HL-60/S4 (cell line): ENCODE results near the gene SAMD10.

Experiments
- in situ Hi-C: fragments of 300-500 bp; cut with MboI; formaldehyde crosslinking; loops from 2 replicates; pipeline ENCODE4 v1.14.3; 2022; ENCODE audit warnings: low sequenced_read_pairs

SAMD10 gene

GRCh38 chr20:63957690-63958441 is 21.6 kb downstream of the SAMD10 start:
- in situ Hi-C loops, result no loop called here

DNA sequence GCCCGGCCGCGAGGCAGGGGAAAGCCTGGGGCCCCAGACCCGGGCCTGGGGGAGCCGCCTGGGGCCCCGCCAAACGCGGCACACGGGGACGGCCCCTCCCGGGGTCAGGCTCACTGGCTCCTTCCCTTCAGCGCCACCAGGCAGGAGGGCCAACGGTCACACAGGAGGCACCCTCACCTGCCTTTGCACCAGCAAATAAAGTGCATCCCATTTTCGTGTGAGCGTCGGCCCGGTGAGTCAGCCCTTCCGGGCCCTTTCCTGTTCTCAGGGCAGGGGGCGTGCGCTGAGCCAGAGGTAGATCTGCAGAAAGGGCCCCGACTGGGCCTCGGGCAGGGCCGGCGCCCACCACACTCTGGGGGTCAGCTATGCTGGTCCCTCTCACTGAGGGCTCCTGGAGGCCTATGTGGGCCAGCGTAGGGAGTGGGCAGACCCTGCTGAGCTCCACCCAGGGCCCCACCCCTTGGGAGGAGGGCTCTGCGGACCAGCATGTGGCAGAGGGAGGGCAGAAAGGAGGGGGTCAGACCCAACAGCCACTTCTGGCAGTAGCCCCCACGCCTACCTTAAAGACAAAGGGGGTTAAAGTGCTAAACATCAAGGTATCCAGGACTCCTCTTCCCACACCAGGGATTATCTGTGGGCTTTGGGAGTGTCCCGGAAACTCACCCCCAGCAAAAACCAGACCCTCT is 22.3 kb downstream of the SAMD10 start:
- in situ Hi-C loops, result no loop called here

GRCh38 chr20:63956664-63957003 is 22.8 kb downstream of the SAMD10 start:
- in situ Hi-C loops, result no loop called here

DNA sequence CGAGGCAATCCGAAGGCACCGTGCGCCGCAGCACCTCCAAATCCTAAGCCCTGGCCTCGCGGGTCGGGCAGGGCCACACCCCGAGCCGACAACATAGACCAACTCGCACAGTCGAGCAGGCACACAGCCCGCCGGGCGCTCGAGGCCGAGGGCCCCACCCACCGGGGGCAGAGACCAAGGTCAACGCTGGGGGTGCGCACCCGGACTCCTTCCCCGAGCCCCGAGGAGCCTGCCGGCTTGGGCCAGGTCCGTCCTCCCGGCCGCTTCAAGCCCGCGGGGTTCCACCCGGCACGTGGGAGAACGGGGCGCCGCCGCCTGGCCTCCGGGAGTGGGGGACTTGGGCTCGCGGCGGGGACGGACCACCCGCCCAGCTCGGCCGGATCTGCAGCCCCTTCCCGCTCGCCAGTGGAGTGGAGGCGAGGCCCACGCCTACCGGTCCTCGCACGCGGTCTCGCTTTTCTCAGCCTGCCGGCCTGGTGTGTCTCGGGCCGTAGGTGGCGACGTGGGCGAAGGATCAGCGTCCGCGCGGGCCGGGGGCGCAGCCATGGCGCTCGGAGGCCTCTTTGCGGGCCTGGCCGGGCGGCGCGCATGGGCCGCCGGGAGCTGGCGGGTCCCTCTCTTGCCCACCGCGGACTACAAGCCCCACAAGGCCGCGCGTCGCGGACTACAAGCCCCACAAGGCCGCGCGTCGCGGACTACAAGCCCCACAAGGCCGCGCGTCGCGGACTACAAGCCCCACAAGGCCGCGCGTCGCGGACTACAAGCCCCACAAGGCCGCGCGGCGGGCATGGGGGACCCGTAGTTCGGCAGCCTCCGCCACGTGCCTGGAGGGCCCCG is 23.4 kb downstream of the SAMD10 start, which contains the start of gene UCKL1:
Gene UCKL1, minus strand, starts transcription at position 590 of the 837 bp plus-strand sequence. Its CDS starts 44 bp downstream, at position 546.
- in situ Hi-C loops, result no loop called here

- in situ Hi-C loops, result no loop called here
Measured at GRCh38 chr20:63955281-63955826, 24.1 kb downstream of the SAMD10 start.

- in situ Hi-C loops, result no loop called here
Measured at GRCh38 chr20:63953764-63954429, 25.5 kb downstream of the SAMD10 start.

DNA sequence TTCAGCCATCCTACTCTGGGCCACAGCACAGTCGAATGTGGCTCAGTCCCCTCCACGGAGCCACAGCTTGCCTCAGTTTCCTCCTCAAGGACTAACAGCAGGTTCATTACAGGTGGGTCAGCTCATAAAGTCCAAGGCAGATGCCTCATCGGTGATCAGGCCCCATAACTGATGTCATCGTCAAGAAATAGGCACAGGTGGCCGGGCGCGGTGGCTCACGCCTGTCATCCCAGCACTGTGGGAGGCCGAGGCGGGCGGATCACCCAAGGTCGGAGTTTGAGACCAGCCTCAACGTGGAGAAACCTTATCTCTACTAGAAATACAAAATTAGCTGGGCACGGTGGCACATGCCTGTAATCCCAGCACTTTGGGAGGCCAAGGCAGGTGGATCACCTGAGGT is 26.7 kb downstream of the SAMD10 start:
- in situ Hi-C loops, result no loop called here

- in situ Hi-C loops, result no loop called here
Measured at GRCh38 chr20:63952210-63952535, 27.3 kb downstream of the SAMD10 start.

- in situ Hi-C loops, result no loop called here
Measured at GRCh38 chr20:63951398-63952209, 27.8 kb downstream of the SAMD10 start.

- in situ Hi-C loops, result no loop called here
Measured at GRCh38 chr20:63950701-63951397, 28.6 kb downstream of the SAMD10 start.

GRCh38 chr20:63947638-63948456 is 31.6 kb downstream of the SAMD10 start:
- in situ Hi-C loops, result no loop called here

GRCh38 chr20:63946986-63947637 is 32.3 kb downstream of the SAMD10 start:
- in situ Hi-C loops, result no loop called here

GRCh38 chr20:63945921-63946920 is 33.2 kb downstream of the SAMD10 start:
- in situ Hi-C loops, result no loop called here

DNA sequence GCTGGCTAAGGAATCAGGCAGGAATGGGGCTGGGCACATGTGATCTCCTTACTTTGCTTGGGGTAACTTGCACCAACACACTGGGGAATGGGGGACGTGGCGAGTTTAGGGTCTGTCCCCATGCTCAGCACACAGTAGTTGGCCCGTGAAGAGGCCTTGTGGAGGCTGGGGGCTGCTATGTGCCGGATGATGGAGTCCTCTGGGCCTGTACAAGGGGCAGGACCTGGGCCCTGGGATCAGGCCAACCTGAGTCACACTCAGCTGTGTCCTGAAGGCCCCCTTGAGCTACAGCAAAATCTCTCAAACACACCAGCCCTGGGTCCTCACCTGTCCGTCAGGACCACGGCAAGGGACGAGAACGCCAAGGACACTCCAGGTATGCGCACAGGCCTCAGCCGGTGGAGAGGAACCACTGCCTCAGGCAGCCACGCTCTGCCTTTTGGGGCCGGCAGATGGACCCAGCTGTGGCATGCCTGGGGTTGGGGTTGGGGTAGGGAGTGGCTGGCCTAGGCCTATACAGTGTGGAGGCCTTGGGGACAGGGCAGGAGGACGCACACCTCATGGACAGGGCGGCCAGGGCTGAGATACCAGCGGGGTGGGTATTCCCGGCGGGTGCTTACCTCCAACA is 34.3 kb downstream of the SAMD10 start:
- in situ Hi-C loops, result no loop called here

DNA sequence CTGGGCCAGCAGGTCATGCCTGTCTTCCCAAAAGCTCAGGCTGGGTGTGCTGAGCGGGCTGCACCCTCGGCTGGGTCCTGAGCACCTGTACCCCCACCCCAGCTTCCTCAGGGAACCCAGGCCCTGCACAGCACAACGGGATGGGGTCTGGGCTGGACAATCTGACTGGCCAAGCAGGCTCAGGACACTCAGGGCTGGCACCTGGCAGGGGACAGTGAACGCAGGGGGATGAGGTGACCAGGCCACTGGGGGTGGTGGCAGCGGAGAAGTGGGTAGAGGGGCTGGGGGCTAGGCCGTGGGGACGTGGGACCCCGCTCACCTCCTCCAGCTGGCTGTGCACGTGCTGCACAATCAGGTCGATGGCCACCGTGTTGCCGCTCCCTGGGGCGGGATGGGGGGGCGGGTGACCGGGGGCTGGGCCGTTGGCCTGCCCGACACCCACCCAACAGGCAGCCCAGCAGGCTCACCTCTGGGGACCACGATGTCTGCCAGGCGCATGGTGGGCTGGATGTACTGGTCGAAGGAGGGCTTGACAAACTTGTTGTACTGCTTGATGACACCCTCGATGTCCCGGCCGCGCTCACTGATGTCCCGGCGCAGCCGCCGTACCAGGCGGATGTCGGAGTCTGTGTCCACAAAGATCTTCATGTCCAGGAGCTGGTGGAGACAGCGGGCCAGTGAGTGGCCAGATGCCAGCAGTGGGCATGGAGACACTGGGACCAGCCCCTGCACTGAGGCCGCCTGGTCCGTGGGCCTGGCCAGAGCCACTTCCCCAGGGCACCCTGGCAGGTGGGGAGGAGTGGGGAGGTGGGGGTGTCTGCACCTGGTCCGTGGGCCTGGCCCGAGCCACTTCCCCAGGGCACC is 35.1 kb downstream of the SAMD10 start:
- in situ Hi-C loops, result no loop called here

DNA sequence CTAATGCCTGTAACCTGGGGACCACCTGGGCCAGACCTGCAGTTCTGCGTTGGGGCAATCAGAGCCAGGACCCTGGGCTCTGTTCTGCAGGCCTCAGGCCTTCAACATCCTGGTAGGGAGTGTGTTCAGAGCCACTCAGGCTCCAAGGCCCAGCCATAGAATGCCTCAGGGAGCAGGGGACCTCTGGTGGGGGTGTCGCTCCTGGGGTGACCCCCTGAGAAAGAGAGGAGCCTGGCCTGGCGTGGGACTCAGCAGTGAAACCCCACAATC is 35.7 kb downstream of the SAMD10 start:
- in situ Hi-C loops, result no loop called here
